ENCODE data around the gene PKD1L1. TPM values are rescaled to one million over a fixed set of nuclear protein-coding genes. Genes with fewer than 3 reads are reported as not detected.
"Not testable (repeated sequence)": the region's sequence is repeated elsewhere in the genome, so short reads cannot be mapped to it uniquely, and the experiment has no call there.

PKD1L1 gene
- polyA plus RNA-seq, 1 of the 3 experiments (the other 2 are of a cell fraction), result 0.10 TPM

DNA sequence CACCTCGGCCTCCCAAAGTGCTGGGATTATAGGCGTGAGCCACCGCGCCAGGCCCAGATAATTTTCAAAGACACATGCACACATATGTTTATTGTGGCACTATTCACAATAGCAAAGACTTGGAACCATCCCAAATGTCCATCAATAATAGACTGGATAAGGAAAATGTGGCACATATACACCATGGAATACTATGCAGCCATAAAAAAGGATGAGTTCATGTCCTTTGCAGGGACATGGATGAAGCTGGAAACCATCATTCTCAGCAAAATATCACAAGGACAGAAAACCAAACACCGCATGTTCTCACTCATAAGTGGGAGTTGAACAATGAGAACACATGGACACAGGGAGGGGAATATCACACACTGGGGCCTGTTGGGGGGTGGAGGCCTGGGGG, 32.4 kb upstream of the PKD1L1 start:
- H3K9ac ChIP-seq; H3K27ac ChIP-seq (ENCODE audit: low read depth in 2 of 2, low read length in 1 of 2); H3K4me1 ChIP-seq (ENCODE audit: control insufficient read depth in 1 of 2, insufficient read depth in 2 of 2, low read depth in 1 of 2, low read length in 1 of 2); H3K27me3 ChIP-seq (ENCODE audit: insufficient read depth); H3K4me3 ChIP-seq (ENCODE audit: low read depth in 2 of 2, low read length in 1 of 2); H3K4me2 ChIP-seq; H4K20me1 ChIP-seq (ENCODE audit: insufficient read depth); H2AFZ ChIP-seq (ENCODE audit: low read depth); H3K9me2 ChIP-seq; POLR2A ChIA-PET; H3K9me3 ChIP-seq; DNase-seq: not testable (repeated sequence)
- peaks cover 21% of the 10 kb centered on the region for H3K79me2 ChIP-seq (ENCODE audit: insufficient read depth)
- 98% methylated on average over 5 of the region's 5 CpGs for WGBS (ENCODE audit: low lambda C conversion rate)
- H3F3A ChIP-seq (replicated peaks; ENCODE audit: insufficient read depth), result peaks cover 17% of the 10 kb centered on the region
- CTCF ChIA-PET, result interaction anchor here (1.1 kb wide), 1 partner anchor 12 kb away, joined by 6 read pairs; no protein-coding TSS in a partner anchor
- peaks cover 26 to 27% of the 10 kb centered on the region in 2 experiments for H3K36me3 ChIP-seq (replicated peaks in 1 of 2; ENCODE audit: control insufficient read depth in 1 of 2, insufficient read depth in 2 of 2, low read length in 1 of 2)

DNA sequence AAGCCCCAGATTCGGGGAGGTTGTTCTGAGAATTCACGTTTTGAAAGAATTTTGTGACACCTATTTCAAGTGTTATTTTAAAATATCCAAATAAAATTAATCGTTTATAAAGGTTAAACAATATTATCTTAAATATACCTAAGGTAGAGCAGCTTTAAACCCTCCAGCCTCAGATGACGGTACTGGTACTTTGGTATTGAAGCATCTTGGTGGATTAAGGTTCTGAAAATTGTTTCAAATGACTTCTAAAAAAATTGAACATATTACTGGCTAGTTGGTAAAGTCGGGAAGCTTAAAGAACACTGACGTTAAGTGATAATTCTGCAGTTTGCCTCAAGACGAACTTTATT, 31.5 kb upstream of the PKD1L1 start:
- ChIA-PET CTCF (interaction anchor here (1.1 to 3.3 kb wide), 2 partner anchors 11 to 35 kb away, joined by 6 to 22 read pairs; no protein-coding TSS in a partner anchor), POLR2A (no interaction called here)
- WGBS (ENCODE audit: low lambda C conversion rate), result 70% methylated on average over 7 of the region's 7 CpGs
- Histone ChIP-seq H3K79me2 (ENCODE audit: insufficient read depth) (peaks cover 21% of the 10 kb centered on the region), H3K9me2 (no peaks in the 10 kb centered on the region), H3K27me3 (ENCODE audit: insufficient read depth) (no peaks in the 10 kb centered on the region), H3K4me2 (peak overlapping the region; percentile 90), H3F3A (replicated peaks; ENCODE audit: insufficient read depth) (peaks cover 17% of the 10 kb centered on the region), H3K27ac (ENCODE audit: low read depth in 2 of 2, low read length in 1 of 2) (peak overlapping the region; percentile 26 to 76; a peak in 2 of 4 replicates), H3K4me1 (ENCODE audit: control insufficient read depth in 1 of 2, insufficient read depth in 2 of 2, low read depth in 1 of 2, low read length in 1 of 2) (peaks cover 8% of the 10 kb centered on the region in 2 experiments; a peak in 3 of 4 replicates), H3K4me3 (ENCODE audit: low read depth in 2 of 2, low read length in 1 of 2) (peak overlapping the region; percentile 75 to 87; a peak in 3 of 4 replicates), H4K20me1 (ENCODE audit: insufficient read depth) (no peaks in the 10 kb centered on the region), H3K36me3 (replicated peaks in 1 of 2; ENCODE audit: control insufficient read depth in 1 of 2, insufficient read depth in 2 of 2, low read length in 1 of 2) (peaks cover 32% of the 10 kb centered on the region in 2 experiments), H2AFZ (ENCODE audit: low read depth) (peak overlapping the region; percentile 95), H3K9me3 (no peaks in the 10 kb centered on the region), H3K9ac (no peak overlapping the region)
- DNase-seq, result no peak
- TF ChIP-seq, protein P1, sequence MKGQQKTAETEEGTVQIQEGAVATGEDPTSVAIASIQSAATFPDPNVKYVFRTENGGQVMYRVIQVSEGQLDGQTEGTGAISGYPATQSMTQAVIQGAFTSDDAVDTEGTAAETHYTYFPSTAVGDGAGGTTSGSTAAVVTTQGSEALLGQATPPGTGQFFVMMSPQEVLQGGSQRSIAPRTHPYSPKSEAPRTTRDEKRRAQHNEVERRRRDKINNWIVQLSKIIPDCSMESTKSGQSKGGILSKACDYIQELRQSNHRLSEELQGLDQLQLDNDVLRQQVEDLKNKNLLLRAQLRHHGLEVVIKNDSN (IDR thresholded peaks at IDR 0.05; ENCODE audit: borderline replicate concordance, low read depth), result no peak
- TF ChIP-seq, protein P2, sequence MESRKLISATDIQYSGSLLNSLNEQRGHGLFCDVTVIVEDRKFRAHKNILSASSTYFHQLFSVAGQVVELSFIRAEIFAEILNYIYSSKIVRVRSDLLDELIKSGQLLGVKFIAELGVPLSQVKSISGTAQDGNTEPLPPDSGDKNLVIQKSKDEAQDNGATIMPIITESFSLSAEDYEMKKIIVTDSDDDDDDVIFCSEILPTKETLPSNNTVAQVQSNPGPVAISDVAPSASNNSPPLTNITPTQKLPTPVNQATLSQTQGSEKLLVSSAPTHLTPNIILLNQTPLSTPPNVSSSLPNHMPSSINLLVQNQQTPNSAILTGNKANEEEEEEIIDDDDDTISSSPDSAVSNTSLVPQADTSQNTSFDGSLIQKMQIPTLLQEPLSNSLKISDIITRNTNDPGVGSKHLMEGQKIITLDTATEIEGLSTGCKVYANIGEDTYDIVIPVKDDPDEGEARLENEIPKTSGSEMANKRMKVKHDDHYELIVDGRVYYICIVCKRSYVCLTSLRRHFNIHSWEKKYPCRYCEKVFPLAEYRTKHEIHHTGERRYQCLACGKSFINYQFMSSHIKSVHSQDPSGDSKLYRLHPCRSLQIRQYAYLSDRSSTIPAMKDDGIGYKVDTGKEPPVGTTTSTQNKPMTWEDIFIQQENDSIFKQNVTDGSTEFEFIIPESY (IDR thresholded peaks at IDR 0.05; ENCODE audit: borderline replicate concordance, low read depth), result no peak
- TF ChIP-seq TAF1 (IDR thresholded peaks at IDR 0.05; ENCODE audit: borderline replicate concordance, low read depth, low read length) (no peak), GABPA (IDR thresholded peaks at IDR 0.05; ENCODE audit: low read depth) (no peak), SMC3 (IDR thresholded peaks at IDR 0.05; ENCODE audit: low read depth, low read length) (no peak), JUND (IDR thresholded peaks at IDR 0.05) (no peak), TCF12 (IDR thresholded peaks at IDR 0.05) (no peak), EZH2phosphoT487 (IDR thresholded peaks at IDR 0.05; ENCODE audit: borderline replicate concordance, low read depth) (no peak), YY1 (IDR thresholded peaks at IDR 0.05; ENCODE audit: low read depth) (no peak), ELF1 (IDR thresholded peaks at IDR 0.05) (no peak), FOSL2 (IDR thresholded peaks at IDR 0.05; ENCODE audit: borderline replicate concordance, low read depth) (no peak)
- TF ChIP-seq, protein P3, sequence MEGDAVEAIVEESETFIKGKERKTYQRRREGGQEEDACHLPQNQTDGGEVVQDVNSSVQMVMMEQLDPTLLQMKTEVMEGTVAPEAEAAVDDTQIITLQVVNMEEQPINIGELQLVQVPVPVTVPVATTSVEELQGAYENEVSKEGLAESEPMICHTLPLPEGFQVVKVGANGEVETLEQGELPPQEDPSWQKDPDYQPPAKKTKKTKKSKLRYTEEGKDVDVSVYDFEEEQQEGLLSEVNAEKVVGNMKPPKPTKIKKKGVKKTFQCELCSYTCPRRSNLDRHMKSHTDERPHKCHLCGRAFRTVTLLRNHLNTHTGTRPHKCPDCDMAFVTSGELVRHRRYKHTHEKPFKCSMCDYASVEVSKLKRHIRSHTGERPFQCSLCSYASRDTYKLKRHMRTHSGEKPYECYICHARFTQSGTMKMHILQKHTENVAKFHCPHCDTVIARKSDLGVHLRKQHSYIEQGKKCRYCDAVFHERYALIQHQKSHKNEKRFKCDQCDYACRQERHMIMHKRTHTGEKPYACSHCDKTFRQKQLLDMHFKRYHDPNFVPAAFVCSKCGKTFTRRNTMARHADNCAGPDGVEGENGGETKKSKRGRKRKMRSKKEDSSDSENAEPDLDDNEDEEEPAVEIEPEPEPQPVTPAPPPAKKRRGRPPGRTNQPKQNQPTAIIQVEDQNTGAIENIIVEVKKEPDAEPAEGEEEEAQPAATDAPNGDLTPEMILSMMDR (IDR thresholded peaks at IDR 0.05), result no peak
- TF ChIP-seq, protein P4, sequence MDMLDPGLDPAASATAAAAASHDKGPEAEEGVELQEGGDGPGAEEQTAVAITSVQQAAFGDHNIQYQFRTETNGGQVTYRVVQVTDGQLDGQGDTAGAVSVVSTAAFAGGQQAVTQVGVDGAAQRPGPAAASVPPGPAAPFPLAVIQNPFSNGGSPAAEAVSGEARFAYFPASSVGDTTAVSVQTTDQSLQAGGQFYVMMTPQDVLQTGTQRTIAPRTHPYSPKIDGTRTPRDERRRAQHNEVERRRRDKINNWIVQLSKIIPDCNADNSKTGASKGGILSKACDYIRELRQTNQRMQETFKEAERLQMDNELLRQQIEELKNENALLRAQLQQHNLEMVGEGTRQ (IDR thresholded peaks at IDR 0.05; ENCODE audit: borderline replicate concordance, low read depth, low read length), result no peak

All from SK-N-SH (cell line).